Osteocyte (in vitro differentiated cells): Measurements from ENCODE around the gene LY6G5C. TPM values are rescaled to one million over a fixed set of nuclear protein-coding genes. Genes with fewer than 3 reads are reported as not detected.

Source experiments
- DNase-seq: peaks from one replicate; pipeline ENCODE4 v3.0.0; 2021; ENCODE audit warnings: mixed read lengths; ENCODE audit not compliant: unreplicated experiment; ENCODE audit errors: extremely low spot score
- H3K27ac Mint-ChIP-seq: one replicate; pipeline ENCODE4 v1.8.0; 2021; ENCODE audit warnings: mild to moderate bottlenecking, mixed read lengths; ENCODE audit not compliant: unreplicated experiment
- H3K27me3 Mint-ChIP-seq: one replicate; pipeline ENCODE4 v1.8.0; 2021; ENCODE audit warnings: mixed read lengths; ENCODE audit not compliant: unreplicated experiment
- H3K36me3 Mint-ChIP-seq: one replicate; pipeline ENCODE4 v1.8.0; 2021; ENCODE audit warnings: mixed read lengths; ENCODE audit not compliant: unreplicated experiment
- H3K4me1 Mint-ChIP-seq: one replicate; pipeline ENCODE4 v1.8.0; 2021; ENCODE audit warnings: mixed read lengths; ENCODE audit not compliant: unreplicated experiment
- H3K4me3 Mint-ChIP-seq: one replicate; pipeline ENCODE4 v1.8.0; 2021; ENCODE audit warnings: mild to moderate bottlenecking, moderate library complexity, mixed read lengths; ENCODE audit not compliant: unreplicated experiment
- H3K9me3 Mint-ChIP-seq: one replicate; pipeline ENCODE4 v1.8.0; 2021; ENCODE audit warnings: mixed read lengths; ENCODE audit not compliant: unreplicated experiment
- total RNA-seq: library from RNA; stranded (reverse); gene quantifications from 2 replicates; pipeline ENCODE4 v1.2.1, GENCODE V29; 2021
- TF ChIP-seq, protein P1 (sequence below): fragments of 200-600 bp; sonication (generic); IDR thresholded peaks from 2 replicates; pipeline ENCODE4 v1.5.0; 2021; ENCODE audit warnings: antibody characterized with exemption, mild to moderate bottlenecking, moderate library complexity

Gene LY6G5C
- total RNA-seq, 1 donor from 2014 or later = 3.9 TPM

DNA sequence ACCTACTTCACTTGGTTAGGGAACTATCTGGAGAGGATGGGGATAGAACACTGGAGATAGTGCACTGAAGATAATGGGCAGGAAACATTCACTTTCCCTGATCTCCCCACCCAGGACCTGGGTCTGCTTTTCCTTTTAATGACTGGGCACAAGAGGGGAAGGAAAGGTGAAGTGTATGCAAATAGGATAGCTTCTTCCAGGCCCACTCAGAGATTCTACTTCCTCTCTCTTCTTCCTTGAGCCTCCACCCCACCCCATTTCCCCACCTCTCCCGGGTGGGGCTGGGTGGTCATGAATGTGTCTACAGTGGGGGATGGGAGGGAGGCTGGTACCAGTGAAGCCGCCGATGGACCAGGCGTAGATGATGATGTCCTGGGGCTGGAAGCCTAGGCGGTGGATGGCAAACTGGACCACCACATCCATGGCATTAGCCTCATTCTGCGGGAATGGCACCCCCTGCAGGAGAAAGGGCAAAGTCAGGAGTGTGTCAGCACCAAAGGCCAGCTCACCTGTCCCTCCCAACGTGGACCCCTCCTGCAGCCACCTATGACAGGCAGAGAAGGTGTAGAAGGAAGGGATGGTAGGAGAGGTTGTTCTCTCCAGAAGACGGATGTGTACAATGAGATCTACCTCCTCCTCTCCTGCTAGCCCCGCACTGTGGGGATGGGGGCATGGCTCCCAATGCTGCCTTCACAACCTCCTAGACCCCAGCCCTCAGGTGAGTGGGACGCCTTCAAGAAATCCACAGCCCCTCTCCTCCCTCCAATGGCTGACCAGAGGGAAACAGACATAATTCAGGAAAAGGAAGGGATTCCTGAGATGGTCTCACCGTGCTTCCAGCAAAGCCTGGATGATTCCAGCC is 8.6 kb upstream of the LY6G5C start:
- Mint-ChIP-seq H3K36me3 (peaks cover 35% of the 10 kb centered on the region), H3K27ac (no peak overlapping the region), H3K27me3 (no peaks in the 10 kb centered on the region), H3K9me3 (no peaks in the 10 kb centered on the region), H3K4me3 (no peak overlapping the region), H3K4me1 (no peaks in the 10 kb centered on the region)
- TF ChIP-seq, protein P1, sequence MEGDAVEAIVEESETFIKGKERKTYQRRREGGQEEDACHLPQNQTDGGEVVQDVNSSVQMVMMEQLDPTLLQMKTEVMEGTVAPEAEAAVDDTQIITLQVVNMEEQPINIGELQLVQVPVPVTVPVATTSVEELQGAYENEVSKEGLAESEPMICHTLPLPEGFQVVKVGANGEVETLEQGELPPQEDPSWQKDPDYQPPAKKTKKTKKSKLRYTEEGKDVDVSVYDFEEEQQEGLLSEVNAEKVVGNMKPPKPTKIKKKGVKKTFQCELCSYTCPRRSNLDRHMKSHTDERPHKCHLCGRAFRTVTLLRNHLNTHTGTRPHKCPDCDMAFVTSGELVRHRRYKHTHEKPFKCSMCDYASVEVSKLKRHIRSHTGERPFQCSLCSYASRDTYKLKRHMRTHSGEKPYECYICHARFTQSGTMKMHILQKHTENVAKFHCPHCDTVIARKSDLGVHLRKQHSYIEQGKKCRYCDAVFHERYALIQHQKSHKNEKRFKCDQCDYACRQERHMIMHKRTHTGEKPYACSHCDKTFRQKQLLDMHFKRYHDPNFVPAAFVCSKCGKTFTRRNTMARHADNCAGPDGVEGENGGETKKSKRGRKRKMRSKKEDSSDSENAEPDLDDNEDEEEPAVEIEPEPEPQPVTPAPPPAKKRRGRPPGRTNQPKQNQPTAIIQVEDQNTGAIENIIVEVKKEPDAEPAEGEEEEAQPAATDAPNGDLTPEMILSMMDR = peak; percentile 49
- no peak for DNase-seq

DNA sequence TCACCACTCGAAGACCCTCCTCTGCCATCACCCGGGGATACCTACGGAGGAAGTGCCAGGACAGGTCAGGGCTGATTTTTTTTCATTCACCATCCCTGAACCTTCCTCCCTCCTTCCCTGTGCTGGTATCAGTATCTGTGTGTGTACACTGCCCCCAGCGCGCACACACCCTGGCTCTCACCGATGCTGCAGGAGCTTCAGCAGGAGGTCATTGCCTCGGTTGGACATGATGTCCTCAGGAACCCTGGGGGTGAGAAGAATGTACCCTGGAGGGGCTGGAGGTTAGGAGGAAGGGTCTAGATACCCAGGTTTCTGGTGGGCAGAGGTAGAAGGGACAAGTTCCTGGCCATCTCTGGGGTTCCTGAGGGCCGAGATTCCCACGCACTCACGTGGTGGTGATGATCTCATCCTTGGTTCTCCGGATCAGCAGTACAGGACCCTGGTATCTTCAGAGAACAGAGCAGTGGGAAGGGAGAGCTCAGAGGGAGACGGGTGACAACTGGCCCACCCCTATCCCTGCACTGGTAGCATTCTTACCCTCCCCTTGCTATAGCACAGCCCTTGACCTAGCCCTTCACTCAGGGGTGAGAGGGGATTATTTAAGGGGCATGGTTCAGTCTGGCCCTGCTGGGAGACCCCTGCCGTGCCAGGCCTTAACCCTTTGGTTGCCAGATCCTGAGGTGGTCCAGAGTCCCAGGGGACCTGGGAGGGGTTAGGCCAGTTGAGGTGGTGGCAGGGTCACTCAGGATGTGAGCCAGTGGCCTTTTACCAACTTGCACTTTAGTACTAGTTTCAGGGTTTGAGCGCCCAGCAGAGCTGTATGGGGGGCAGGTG is 7.2 kb upstream of the LY6G5C start:
- H3K9me3 Mint-ChIP-seq = no peaks in the 10 kb centered on the region
- peaks cover 32% of the 10 kb centered on the region for H3K36me3 Mint-ChIP-seq
- no peak for DNase-seq
- no peak overlapping the region for H3K4me3 Mint-ChIP-seq
- H3K27ac Mint-ChIP-seq = no peak overlapping the region
- no peaks in the 10 kb centered on the region for H3K27me3 Mint-ChIP-seq
- no peaks in the 10 kb centered on the region for H3K4me1 Mint-ChIP-seq
- TF ChIP-seq, protein P1 = no peak

DNA sequence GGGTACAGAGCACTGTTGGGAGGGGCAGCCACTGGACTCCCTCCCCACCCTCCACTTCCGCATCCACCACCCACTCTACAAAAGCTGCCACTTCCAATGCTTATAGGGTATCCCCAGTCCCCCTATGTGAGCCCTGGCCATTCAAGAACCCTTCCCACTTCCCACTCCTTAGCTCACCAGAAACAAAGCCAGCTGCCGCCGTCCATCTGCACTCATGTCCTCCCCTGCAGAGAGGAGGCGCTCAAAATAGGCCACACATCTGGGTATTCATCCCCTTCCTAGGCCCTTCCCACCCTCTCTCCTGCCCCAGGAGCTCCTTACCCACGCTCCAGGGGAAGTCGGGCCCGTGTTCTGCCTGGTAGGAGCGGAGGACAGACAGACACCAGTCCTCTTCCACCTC is 6.5 kb upstream of the LY6G5C start:
- Mint-ChIP-seq H3K27ac (no peak overlapping the region), H3K36me3 (peaks cover 27% of the 10 kb centered on the region)

DNA sequence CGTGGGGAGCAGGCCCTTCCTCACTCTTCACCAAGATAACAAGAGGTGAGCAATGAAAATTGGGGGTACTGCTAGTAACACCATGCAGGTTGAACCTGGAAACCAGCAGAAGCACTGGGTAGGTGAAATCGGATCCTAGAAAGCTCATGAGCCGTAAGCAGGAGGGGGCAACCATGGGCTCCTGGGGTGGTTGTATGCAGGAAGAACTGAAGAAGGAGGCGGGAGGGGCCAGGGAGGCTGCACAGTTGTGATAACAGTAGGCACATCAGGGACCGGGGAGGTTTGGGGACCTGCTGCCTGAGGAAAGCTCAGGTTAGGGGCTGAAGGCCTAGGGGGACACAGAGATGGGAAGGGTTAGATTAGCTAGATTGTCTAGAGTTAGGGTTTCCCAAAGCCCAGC is 5.6 kb upstream of the LY6G5C start:
- Mint-ChIP-seq H3K27ac (no peak overlapping the region), H3K27me3 (no peaks in the 10 kb centered on the region), H3K4me1 (peaks cover 2% of the 10 kb centered on the region), H3K4me3 (no peak overlapping the region), H3K9me3 (no peaks in the 10 kb centered on the region), H3K36me3 (peaks cover 27% of the 10 kb centered on the region)
- TF ChIP-seq, protein P1 = no peak
- DNase-seq = no peak

More for the DNA sequence above, 6.5 kb upstream of the LY6G5C start:
- no peaks in the 10 kb centered on the region for H3K4me1 Mint-ChIP-seq
- TF ChIP-seq, protein P1 = no peak
- no peaks in the 10 kb centered on the region for H3K27me3 Mint-ChIP-seq
- H3K4me3 Mint-ChIP-seq = no peak overlapping the region
- no peaks in the 10 kb centered on the region for H3K9me3 Mint-ChIP-seq
- DNase-seq = no peak

DNA sequence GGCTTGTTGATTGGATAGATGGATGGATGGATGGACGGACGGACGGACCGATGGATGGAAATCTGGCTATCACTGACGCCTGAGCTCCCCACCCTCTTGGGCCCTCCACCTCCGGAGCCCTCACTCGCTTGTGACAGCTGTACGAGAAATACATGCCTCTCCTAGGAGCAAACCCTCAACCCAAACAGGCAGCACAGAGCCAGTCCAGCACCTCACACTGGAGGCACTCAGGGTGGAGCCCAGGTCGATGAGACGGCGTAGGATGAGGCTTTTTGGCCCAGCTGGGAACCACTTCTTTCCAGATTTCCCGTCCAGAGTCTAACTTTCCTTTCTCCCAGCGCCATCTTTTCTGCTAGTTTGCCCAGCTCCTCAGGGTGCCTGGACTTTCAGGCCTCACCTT is 2.7 kb upstream of the LY6G5C start:
- no peak overlapping the region for H3K27ac Mint-ChIP-seq
- TF ChIP-seq, protein P1 = no peak
- H3K4me3 Mint-ChIP-seq = no peak overlapping the region
- no peaks in the 10 kb centered on the region for H3K9me3 Mint-ChIP-seq
- DNase-seq = no peak
- peaks cover 16% of the 10 kb centered on the region for H3K4me1 Mint-ChIP-seq
- H3K27me3 Mint-ChIP-seq = no peaks in the 10 kb centered on the region
- peaks cover 17% of the 10 kb centered on the region for H3K36me3 Mint-ChIP-seq
